ENCODE measurements around the gene GNAS. TPM values are rescaled to one million over a fixed set of nuclear protein-coding genes. Genes with fewer than 3 reads are reported as not detected.

The GNAS gene
- total and polyA plus RNA-seq, 12 donors: 614 to 6,333 (median 1,418) TPM

- intact Hi-C loops (cut with DNase I): no loop called here
Measured at GRCh38 chr20:58938078-58938477, 85.6 kb downstream of the GNAS start.

GRCh38 chr20:58938541-58938940 lies 86.0 kb downstream of the GNAS start:
- H3K27me3 ChIP-seq: no peaks in the 10 kb centered on the region
- H3K4me1 ChIP-seq (replicated peaks in 1 of 2): no peaks in the 10 kb centered on the region
- 69 to 82% (median 76%) methylated on average over 1 of the region's 1 CpG for WGBS, 4 donors
- no peak overlapping the region for H3K27ac ChIP-seq
- TF ChIP-seq CTCF (IDR thresholded peaks at IDR 0.05): no peak
- no peak for TF ChIP-seq POLR2A (IDR thresholded peaks at IDR 0.05)
- DNase-seq: no peak
- no peak overlapping the region for H3K4me3 ChIP-seq
- intact Hi-C loops (cut with DNase I): no loop called here
- no peaks in the 10 kb centered on the region for H3K36me3 ChIP-seq (replicated peaks in 1 of 2)
- no peaks in the 10 kb centered on the region for H3K9me3 ChIP-seq (replicated peaks in 1 of 3)

More at GRCh38 chr20:58938078-58938477, 85.6 kb downstream of the GNAS start:
- 71 to 73% (median 72%) methylated on average over 2 of the region's 2 CpGs for WGBS, 4 donors
- Histone ChIP-seq H3K27ac (no peak overlapping the region), H3K36me3 (replicated peaks in 1 of 2) (no peaks in the 10 kb centered on the region), H3K4me3 (no peak overlapping the region), H3K4me1 (replicated peaks in 1 of 2) (no peaks in the 10 kb centered on the region), H3K27me3 (no peaks in the 10 kb centered on the region), H3K9me3 (replicated peaks in 1 of 3) (no peaks in the 10 kb centered on the region)
- no peak for DNase-seq
- no peak for TF ChIP-seq CTCF (IDR thresholded peaks at IDR 0.05)
- no peak for TF ChIP-seq POLR2A (IDR thresholded peaks at IDR 0.05)

- H3K27ac ChIP-seq: no peak overlapping the region
- no peaks in the 10 kb centered on the region for H3K4me1 ChIP-seq (replicated peaks in 1 of 2)
- no peak overlapping the region for H3K4me3 ChIP-seq
- TF ChIP-seq CTCF (IDR thresholded peaks at IDR 0.05) (no peak), POLR2A (IDR thresholded peaks at IDR 0.05) (no peak)
- intact Hi-C loops (cut with DNase I): no loop called here
- WGBS, 4 donors: 54 to 72% (median 68%) methylated on average over 3 of the region's 3 CpGs
- DNase-seq: no peak
- no peaks in the 10 kb centered on the region for H3K9me3 ChIP-seq (replicated peaks in 1 of 3)
- no peaks in the 10 kb centered on the region for H3K36me3 ChIP-seq (replicated peaks in 1 of 2)
- no peaks in the 10 kb centered on the region for H3K27me3 ChIP-seq
Measured at GRCh38 chr20:58941471-58941870, 89.0 kb downstream of the GNAS start.

- whole genome bisulfite sequencing, 4 donors: 76 to 86% (median 82%) methylated on average over 4 of the region's 4 CpGs
- no peak for DNase-seq
- intact Hi-C loops (cut with DNase I): no loop called here
Measured at GRCh38 chr20:58942549-58942948, 90.0 kb downstream of the GNAS start.

More at GRCh38 chr20:58942549-58942948, 90.0 kb downstream of the GNAS start:
- Histone ChIP-seq H3K4me3 (no peak overlapping the region), H3K9me3 (replicated peaks in 1 of 3) (no peaks in the 10 kb centered on the region), H3K4me1 (replicated peaks in 1 of 2) (no peaks in the 10 kb centered on the region), H3K36me3 (replicated peaks in 1 of 2) (no peaks in the 10 kb centered on the region), H3K27ac (no peak overlapping the region), H3K27me3 (no peaks in the 10 kb centered on the region)
- TF ChIP-seq POLR2A (IDR thresholded peaks at IDR 0.05) (no peak), CTCF (IDR thresholded peaks at IDR 0.05) (no peak)
